GM08714 (cell line): Measurements from ENCODE around the gene SECISBP2.
"Not testable (repeated sequence)": the region's sequence is repeated elsewhere in the genome, so short reads cannot be mapped to it uniquely, and the experiment has no call there.

Experiments
- H3K4me3 ChIP-seq: fragments of 200-500 bp; sonication (Bioruptor generic); 2 replicates; pipeline ENCODE4 v1.5.1; 2014; ENCODE audit warnings: mild to moderate bottlenecking, low read length, inconsistent platforms
- ZNF274 ChIP-seq: IDR thresholded peaks from 2 replicates; pipeline ENCODE4 v1.6.1; 2012; ENCODE audit warnings: mild to moderate bottlenecking, low read depth, low read length

SECISBP2 gene

GRCh38 chr9:89315482-89315881 is 2.8 kb upstream of the SECISBP2 start:
- no peak for TF ChIP-seq ZNF274
- H3K4me3 ChIP-seq: no peak overlapping the region

GRCh38 chr9:89317282-89317681 is 1.0 kb upstream of the SECISBP2 start:
- peak overlapping the region; percentile 75 for H3K4me3 ChIP-seq
- no peak for TF ChIP-seq ZNF274

- no peak for TF ChIP-seq ZNF274
- peak overlapping the region; percentile 75 for H3K4me3 ChIP-seq
These were observed 960 bp downstream of the SECISBP2 start for GRCh38 chr9:89319015-89319905.

GRCh38 chr9:89323390-89323789 is 5.1 kb downstream of the SECISBP2 start:
- no peak overlapping the region for H3K4me3 ChIP-seq
- TF ChIP-seq ZNF274: no peak

GRCh38 chr9:89325733-89326132 is 7.4 kb downstream of the SECISBP2 start:
- TF ChIP-seq ZNF274: no peak
- H3K4me3 ChIP-seq: no peak overlapping the region

- H3K4me3 ChIP-seq: no peak overlapping the region
- no peak for TF ChIP-seq ZNF274
These were observed 9.8 kb downstream of the SECISBP2 start for GRCh38 chr9:89328064-89328463.

GRCh38 chr9:89329917-89330316 is 11.6 kb downstream of the SECISBP2 start:
- H3K4me3 ChIP-seq: no peak overlapping the region
- TF ChIP-seq ZNF274: no peak

GRCh38 chr9:89330513-89330912 is 12.2 kb downstream of the SECISBP2 start:
- no peak for TF ChIP-seq ZNF274
- H3K4me3 ChIP-seq: no peak overlapping the region

GRCh38 chr9:89339807-89340206 is 21.5 kb downstream of the SECISBP2 start:
- no peak for TF ChIP-seq ZNF274

GRCh38 chr9:89340332-89340731 is 22.0 kb downstream of the SECISBP2 start:
- no peak overlapping the region for H3K4me3 ChIP-seq
- TF ChIP-seq ZNF274: no peak

More at GRCh38 chr9:89339807-89340206, 21.5 kb downstream of the SECISBP2 start:
- H3K4me3 ChIP-seq: no peak overlapping the region

GRCh38 chr9:89342213-89342612 is 23.9 kb downstream of the SECISBP2 start:
- TF ChIP-seq ZNF274: no peak
- H3K4me3 ChIP-seq: no peak overlapping the region

- TF ChIP-seq ZNF274: no peak
- H3K4me3 ChIP-seq: no peak overlapping the region
These were observed 24.6 kb downstream of the SECISBP2 start for GRCh38 chr9:89342948-89343347.

GRCh38 chr9:89343812-89344211 is 25.5 kb downstream of the SECISBP2 start:
- not testable (repeated sequence) for H3K4me3 ChIP-seq

- H3K4me3 ChIP-seq: no peak overlapping the region
- TF ChIP-seq ZNF274: no peak
These were observed 27.2 kb downstream of the SECISBP2 start for GRCh38 chr9:89345476-89345875.

GRCh38 chr9:89346696-89347095 is 28.4 kb downstream of the SECISBP2 start:
- TF ChIP-seq ZNF274: no peak

GRCh38 chr9:89347651-89348050 is 29.4 kb downstream of the SECISBP2 start:
- TF ChIP-seq ZNF274: no peak
- no peak overlapping the region for H3K4me3 ChIP-seq

More at GRCh38 chr9:89346696-89347095, 28.4 kb downstream of the SECISBP2 start:
- H3K4me3 ChIP-seq: no peak overlapping the region
